GDM1 (cell line): ENCODE measurements around the gene DAW1.

Source experiments
- DNase-seq: peaks from one replicate; lab custom pipeline; 2025; lab: John Stamatoyannopoulos, UW

Gene DAW1

DNA sequence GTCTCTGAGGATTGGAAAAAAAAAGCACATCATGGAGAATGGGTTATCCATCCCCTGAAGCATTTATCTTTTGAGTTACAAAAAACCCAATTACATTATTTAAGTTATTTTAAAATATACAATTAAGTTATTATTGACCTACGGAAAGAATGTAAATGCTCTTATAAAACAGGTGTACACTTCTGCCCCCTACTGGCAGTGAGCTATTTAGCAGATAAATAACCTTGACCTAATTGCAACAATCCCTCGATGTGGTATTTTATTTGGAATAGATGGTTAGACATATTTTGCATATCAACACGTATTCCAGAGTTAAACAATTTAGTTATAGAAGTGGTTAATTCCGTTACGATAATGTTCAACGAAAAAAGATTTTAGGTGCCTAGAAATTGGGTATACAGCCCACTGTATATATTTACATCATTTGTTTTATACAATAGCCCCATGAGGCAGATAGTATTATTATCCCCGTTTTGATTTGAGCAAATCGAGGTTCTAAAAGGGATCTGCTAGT is 9.1 kb upstream of the DAW1 start:
- DNase-seq: no peak

DNA sequence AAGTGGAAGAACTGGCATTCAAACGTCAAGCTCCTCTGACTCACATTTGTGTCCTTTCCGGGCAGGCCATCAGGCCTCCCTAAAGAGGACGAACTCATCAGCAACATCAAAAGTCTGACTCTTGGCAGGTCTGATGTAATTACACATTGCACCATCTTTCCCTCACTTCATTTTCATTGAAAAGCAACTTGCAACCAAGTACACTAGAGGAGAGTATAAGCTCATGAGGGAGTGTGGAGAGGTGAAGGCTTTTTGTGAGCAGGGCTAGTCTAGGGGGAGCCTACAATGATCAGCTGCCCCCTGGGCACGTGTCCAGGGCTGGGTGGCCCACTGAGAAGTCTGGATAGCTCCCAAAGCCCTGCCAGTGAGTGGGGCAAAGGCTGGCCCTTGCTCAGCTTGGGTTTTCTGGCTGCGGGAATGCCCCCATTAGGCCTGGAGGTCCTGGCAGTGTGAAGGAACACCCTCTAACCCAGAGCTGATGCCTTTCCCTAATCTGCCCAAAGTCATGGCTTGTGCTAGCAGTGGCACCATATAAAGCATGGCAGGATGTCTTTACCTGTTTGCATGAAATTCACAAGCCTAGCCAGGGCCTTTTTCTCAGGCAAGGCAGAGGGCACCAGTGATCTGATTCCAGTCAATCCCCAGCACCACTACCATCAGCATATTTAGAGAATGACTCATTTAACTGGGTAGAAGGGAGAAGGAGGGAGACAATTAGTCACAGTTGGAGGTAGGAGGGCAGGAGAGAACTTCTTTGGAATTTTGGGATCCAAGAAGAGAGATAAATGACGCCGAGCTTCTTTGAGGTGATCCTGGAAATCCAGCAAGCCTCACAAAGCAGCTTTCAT is 8.5 kb upstream of the DAW1 start:
- no peak for DNase-seq

DNA sequence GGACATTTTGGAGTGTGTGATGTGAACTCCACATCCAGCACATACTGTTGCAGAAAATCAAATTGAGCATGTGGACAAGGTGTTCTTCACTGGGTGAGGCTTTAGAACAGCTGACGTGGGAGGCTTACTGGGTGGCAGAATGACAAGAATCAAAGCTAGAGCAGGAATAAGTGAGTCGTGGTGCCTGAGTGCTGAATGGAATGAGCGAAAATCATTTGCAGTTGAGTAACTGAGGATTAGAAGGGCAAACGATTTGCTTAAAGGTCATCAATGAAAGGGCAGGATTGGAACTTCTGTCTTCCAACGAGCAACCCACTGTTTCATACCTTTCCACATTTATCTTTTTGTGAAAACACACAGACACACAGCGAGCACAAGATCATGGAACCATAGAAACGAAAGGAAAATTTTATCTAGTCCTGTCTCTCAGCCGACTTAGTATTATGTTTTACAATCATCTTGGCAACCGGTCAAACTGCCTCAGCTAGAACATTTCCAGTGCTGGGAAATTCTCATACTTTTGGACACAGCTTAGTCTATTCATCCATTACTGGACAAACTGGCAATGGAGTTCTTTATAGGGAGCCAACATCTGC is 7.2 kb upstream of the DAW1 start:
- no peak for DNase-seq

DNA sequence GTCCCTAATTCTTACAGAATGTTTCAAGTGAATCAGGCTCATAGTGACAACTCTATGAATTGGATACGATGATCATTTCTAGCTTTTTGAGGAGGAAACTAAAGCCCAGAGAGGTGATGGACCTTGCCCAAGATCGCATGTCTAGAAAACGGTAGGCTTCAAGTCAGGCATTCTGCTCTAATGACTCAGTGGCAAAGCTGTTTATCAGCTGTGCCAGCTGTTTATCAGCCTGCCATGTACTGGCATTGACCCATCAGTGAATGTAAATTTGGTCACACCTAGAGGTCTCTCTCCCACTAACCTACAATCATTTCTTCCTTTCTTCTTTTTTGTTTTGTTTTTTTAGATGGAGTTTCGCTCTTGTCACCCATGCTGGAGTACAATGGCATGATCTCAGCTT is 6.1 kb upstream of the DAW1 start:
- DNase-seq: no peak

DNA sequence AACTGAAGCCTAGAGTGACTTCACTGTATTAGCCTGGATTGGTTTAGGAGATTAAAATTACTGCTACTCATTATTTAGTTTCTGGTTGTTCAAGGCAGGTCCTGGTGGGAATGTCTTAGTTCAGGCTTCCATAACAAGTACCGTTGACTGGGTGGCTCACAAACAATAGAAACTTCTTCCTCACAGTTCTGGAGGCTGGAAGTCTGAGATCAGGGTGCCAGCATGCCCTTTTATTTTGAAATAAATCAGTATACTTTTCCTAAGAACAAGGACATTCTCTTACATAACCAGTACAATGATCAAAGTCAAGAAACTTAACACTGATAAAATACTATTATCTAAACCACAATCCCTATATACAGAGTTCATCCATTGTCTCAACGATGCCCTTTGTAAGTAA is 4.0 kb upstream of the DAW1 start:
- DNase-seq: no peak

DNA sequence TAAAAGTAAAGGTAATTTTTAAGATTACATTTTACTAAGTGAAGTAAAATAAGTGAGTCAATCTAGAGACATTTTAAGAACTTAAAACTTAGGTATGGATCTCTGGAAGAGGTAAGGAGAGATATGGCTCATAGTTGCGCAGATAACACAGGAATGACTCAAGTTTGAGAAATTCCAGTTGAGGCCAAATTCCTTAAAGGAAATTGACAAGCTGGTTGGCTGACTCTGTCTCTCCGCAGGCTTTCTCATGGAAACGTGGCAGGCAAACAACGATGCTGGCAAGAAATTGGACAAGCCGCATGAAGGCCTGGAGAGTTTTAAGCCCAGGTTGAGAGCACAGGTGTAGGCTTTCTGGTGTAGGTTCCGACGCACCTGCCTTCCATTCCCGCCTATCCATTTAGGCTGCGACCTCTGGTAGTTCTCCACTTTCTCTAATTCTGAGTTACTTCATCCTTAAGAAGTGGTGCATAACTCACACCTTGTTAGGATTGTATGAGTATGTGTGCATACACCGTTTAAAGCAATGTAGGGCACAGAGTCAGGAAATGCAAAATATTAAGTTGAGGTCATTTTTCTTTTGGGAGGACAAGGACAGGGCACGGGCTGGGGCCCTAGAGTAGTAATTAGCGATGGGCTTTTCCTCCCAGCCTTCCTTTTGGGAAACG is 589 bp upstream of the DAW1 start:
- DNase-seq: no peak

DNA sequence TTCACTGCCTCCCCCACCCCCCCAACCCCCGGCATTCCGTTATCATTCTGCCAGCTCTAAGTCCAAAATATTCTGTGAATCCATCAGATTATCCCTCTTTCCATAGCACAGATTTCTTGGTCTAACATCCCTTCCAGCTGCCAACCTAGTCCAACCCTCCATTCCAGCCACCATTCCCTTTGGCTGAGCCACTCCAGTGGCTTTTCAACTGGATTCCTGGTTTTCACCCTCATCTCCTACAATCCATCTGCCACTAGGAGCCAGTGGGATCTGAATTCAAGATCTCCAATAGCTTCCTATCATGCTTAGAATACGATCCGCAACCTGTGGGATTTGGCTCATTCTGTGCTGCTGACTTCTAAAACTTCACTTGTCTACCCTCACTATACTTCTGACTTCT is 1.2 kb downstream of the DAW1 start:
- no peak for DNase-seq

DNA sequence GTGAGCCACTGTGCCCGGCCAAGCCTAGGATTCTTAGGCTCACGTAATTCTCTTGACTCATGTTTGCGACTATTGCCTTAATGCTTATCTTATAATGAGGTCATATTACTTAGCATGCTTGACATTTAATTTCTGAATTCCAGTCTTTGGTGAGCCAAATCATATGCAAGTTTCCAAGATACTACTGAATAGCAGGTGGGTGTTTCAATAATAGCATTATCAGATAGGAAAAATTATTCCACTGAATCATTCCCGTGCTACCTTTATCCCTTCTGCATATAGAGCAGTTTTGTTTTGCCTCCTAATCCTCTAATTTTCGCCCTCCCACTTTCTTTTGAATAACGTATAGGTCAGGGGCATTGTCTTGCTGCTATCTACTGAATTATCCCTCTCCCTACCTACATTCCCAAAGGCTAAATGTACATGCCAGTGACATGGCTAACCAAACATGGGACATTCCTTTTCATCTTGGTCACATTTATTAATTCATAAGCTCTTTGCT is 4.9 kb downstream of the DAW1 start:
- no peak for DNase-seq

DNA sequence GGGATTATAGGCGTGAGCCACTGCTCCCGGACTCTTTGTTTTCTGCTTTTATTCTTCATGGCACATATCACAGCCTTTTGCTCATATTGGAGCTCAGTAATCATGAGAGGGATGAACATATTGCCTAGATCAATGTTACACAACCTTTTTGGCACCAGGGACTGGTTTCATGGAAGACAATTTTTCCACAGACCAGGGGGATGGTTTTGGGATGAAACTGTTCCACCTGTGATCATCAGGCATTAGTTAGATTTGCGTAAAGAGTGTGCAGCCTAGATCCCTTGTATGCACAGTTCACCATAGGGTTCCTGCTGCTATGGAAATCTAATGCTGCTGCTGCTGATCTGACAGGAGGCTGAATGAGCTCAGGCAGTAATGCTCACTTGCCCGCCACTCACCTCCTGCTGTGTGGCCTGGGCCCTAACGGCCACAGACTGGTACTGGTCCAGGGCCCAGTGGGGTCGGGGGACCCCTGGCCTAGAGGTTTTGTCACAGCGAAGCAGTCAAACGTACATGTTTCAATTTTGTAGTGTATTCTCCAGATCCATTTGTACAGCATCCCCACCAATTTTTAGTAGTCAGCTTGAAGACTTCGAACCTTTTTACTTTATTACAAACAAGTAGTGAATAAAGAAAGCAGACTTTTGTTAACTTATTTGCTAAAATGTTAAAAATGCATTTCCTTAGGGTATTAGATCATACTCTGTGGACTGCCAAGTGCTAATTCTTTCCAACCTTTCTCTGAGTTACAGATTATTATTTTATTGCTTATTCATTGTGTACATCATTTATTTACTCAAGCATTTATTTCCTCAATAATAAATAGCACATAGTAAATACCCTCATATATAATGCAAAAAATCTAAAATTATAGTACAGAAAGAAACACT is 6.2 kb downstream of the DAW1 start:
- DNase-seq: no peak

DNA sequence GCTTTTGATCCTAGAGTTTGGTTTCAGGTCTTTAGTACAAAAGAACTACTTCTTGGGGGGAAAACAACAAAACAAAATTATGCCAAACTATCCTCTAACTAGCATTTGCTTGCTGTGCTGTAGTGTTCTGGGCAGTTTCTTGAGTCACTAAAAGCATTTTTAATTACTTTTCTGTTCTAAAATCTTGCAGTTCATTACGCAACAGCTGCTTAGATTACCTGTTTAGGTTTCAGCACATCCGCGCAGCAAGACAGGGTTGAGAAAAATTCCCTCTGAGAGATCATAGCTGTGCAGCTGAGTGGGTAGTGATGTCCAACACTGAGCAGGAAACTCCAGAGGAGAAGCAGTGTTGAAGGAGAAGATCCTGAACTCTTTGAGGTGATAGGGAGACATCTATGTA is 9.0 kb downstream of the DAW1 start:
- no peak for DNase-seq

DNA sequence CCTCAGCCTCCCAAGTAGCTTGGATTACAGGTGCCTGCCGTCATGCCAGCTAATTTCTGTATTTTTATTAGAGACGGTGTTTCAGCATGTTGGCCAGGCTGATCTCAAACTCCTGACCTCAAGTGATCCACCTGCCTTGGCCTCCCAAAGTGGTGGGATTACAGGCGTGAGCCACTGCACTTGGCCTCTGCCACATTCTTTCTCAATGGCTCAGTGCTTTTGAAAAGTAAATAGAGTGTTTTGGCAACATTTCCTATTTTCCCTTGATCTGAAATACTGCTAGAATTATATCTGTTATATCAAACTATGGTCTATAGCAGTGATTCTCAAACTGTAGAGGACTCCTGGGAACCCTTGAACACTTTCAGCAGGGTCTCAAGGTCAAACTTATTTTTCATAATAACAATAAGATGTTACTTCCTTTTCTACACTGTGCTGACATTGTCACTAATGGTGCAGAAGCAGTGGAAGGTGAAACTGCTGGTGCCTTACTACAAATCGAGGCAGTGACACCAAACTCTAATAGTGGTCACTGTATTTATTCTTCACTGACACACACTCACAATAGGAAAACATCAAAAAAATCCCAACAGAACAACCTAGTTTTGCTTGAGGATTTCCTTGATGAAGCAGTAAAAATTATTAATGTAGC is 10.6 kb downstream of the DAW1 start:
- no peak for DNase-seq

DNA sequence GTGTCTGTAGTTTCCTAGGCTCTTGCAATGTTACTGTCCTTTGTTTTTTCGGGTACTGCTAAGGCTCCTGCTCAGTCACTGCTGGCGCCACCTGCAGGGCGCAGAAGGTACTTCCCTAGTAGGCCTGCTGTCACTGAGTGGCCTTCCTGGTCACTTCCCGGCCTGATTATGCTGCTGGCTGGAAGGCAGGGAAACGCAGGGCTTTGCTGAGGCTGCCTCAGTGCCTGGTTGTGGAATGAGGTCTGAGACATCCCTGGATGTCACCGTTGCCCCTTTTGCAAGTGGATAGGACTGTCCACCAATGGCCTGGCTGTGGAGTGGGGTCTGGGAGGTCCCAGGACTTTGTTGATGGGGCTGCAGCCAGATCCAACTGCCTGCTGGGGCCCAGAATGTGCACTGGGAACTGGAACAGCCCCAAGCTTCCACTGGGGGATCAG is 13.1 kb downstream of the DAW1 start:
- peak; percentile 44 for DNase-seq

DNA sequence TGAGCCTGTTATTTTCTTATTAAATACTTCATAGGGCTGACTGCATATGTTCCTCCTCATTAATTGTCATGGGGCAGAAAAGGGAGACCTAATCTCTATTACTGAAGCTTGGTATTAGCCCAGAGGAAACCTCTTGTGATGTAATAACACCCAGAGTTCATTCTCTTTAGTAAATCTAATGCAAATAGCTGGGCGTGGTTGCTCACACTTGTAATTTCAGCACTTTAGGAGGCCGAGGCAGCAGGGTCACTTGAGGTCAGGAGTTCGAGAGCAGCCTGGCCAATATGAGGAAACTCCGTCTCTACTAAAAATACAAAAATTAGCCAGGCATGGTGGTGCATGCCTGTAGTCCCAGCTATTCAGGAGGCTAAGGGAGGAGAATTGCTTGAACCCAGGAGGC is 14.7 kb downstream of the DAW1 start:
- DNase-seq: no peak

DNA sequence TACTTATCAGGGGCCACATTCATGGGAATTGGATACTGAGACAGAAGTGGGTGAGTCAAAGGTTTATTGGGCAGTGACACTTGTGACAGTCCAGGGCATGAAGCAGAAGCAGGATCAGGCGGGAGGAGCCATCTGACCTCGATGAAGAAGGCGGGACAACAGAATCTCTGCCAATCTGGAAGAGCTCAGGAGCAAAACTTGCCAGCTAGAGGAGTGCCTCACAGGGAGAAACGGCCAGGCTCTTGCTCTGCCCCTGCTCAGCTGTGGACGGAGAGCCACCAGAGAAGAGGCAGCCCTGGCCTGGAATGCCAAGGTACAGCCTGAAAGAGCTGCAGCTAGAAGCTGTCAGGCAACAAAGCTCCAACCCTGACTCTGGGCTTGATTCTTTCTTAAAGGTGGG is 16.9 kb downstream of the DAW1 start:
- DNase-seq: no peak

DNA sequence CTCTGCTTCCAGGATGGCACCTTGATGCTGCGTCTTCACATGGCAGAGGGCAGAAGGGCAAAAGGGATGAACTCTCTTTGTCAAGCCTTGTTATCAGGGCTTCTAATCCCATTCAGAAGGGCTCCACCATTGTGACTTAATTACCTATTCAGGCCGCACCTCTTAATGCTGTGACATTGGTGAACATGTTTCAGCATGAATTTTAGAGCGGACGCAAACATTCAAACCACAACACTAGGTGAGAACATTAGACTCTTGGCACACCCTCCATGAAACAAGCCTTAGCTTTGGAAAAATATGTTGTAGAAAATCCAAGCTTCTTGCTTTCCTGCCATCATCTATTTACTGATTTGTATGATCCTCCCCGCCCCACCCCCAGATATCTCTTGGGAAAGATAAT is 17.9 kb downstream of the DAW1 start:
- no peak for DNase-seq

DNA sequence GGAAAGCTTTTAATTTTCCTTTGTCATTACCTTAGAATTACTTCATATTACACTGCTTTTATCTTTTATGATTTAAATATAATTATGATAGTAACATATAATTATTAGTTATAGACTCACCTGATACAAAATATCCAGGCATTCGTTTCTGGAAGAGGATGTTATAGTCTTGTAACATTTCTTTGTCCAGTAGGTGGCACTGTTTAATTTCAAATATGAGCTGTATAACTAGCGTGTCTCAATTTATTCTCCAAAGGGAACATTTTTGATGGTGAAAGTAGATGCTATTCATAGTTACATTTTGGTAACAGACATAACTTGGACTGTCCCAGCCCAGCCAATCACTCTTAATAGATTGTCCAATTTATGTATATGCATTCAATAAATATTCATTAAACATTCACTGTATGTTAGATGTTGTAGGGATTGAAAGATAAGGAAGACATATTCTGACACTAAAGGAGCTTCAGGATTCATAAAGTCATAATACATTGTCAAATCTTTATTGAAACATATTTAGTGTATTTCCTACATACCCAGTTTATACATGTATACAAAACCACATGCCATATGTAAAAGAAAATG is 19.2 kb downstream of the DAW1 start:
- no peak for DNase-seq

DNA sequence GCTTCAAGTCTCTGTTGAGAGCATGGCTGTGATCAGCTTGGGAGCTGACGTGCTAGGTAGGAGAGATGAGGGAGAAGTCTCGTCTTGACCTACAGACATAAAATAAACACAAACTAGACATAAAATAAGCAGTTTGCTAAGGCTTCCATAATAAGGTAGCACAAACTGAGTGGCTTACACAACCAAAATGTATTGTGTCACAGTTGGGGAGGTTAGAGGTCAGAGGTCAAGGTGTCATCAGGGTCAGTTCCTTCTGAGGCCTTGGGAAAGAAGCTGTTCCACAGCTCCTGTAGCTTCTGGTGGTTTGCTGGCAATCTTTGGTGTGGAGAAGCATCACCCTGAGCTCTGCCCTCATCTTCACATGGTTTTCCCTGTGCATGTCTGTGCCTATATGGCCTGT is 20.2 kb downstream of the DAW1 start:
- DNase-seq: no peak

DNA sequence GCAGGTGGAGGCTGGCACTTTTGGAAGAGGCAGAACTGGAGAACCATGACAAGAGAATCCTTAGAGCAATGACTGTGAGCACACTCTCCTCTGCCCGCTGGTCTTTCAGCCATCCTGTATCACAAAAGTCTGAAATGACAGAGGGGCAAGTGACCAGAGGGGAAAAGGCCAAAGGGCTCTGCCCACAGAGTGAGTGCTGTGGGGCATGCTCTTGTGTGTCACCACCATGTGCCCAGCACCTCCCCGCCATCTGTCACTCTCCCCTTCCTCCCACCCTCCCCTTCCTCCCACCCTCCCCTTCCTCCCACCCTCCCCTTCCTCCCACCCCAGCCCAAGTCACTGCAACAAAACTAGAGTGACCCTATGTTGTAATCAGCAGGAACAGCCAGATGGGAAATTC is 31.9 kb downstream of the DAW1 start:
- no peak for DNase-seq

DNA sequence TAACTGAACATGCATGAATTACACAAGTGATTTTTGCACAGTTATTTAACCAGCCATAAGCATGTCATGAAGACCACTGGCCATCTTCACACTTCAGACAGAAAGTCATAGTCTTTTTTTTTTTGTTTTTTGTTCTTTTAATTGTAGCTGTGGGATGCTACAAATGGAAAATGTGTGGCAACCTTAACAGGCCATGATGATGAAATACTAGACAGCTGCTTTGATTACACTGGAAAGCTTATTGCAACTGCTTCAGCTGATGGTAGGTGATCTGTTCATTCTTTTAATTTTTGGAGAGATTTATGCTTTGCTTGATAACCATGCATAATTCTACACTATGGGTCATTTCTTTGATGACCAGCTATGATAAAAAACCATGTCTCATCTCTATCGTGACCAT is 35.6 kb downstream of the DAW1 start:
- no peak for DNase-seq

DNA sequence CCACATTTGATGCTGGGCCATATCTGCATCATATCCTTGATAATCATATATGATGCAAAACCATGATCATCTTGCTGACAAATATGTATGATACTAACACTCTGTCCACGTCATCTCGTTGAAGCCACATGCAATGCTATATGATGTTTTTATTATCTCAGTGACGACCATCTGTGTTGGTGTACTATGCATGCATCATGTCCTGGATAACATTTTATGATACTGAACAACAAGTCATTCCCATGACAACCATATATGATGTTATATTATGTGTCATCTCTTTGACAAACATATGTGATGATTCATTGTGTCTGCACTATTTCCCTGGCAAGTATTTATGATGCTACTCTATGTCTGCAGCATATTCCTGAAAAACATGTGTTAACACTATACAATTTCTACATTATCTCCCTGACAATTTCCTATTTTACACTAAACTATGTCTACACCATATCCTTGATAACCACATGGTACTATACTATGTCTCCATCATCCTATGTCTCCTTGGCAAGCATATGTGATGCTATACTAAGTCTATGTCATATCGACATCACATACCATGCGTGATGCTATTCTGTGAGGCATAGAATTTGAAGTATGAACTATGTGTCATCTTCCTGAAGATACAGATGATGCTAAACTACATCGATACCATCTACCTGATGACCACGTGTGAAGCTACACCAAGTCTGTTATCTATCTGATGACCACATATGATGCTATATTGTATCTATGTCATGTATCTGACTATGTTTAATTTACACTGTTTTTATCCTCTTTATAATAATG is 37.0 kb downstream of the DAW1 start:
- no peak for DNase-seq
